Nephron progenitor cell (in vitro differentiated cells): ENCODE results near the gene COL5A3.

Experiments used
- DNase-seq: peaks from one replicate; pipeline ENCODE4 v3.0.0; 2021
- H3K27ac Mint-ChIP-seq: 2 replicates; pipeline ENCODE4 v1.8.0; 2021; ENCODE audit warnings: mild to moderate bottlenecking, moderate library complexity, mixed read lengths
- H3K27me3 Mint-ChIP-seq: 2 replicates; pipeline ENCODE4 v1.8.0; 2021; ENCODE audit warnings: mild to moderate bottlenecking, low read depth, mixed read lengths; ENCODE audit not compliant: poor library complexity
- H3K36me3 Mint-ChIP-seq: 2 replicates; pipeline ENCODE4 v1.8.0; 2021; ENCODE audit warnings: low read depth, mixed read lengths
- H3K4me1 Mint-ChIP-seq: 2 replicates; pipeline ENCODE4 v1.8.0; 2021; ENCODE audit warnings: mixed read lengths
- H3K4me3 Mint-ChIP-seq: 2 replicates; pipeline ENCODE4 v1.8.0; 2021; ENCODE audit warnings: mild to moderate bottlenecking, moderate library complexity, mixed read lengths
- H3K9me3 Mint-ChIP-seq: 2 replicates; pipeline ENCODE4 v1.8.0; 2021; ENCODE audit warnings: mild to moderate bottlenecking, moderate library complexity, mixed read lengths
- TF ChIP-seq, protein P1 (sequence below): fragments of 200-600 bp; sonication (generic); IDR thresholded peaks from 2 replicates; pipeline ENCODE4 v1.5.0; 2021; ENCODE audit warnings: antibody characterized with exemption

The COL5A3 gene

DNA sequence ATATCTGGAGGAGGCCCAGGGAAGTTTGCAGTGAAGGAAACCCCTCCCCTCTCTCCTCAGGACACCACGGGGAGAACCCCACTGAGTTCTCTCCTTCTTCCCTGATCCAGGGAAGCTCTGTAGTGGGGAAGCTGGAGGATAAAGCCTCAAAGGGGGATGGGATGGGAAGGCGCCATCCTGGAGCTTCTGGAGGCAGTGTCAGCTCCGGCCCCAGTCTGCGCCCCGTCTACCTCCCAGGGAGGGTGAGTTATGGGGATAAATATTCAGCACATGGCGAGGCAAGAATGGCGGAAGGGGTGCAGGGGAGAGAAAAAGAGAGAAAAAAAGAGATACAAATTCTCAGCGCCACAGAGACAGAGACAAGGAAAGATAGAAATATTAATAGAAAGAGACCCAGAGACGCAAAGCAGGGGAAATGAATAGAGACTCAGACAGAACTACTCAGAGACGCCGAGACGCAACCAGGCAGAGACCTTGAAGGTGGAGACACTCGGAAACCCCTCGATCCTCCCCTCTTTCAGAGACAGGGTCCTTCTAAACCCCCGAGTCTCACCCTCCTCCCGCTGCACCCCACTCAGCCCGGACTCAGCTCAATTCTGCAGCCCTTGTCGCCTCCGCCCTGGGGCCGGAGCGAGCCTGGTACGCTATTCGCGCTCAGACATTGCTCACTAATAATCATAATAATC is 97.6 kb downstream of the COL5A3 start:
- no peaks in the 10 kb centered on the region for H3K9me3 Mint-ChIP-seq
- H3K27me3 Mint-ChIP-seq = peaks cover 2% of the 10 kb centered on the region
- H3K4me1 Mint-ChIP-seq = peaks cover 24% of the 10 kb centered on the region
- no peak overlapping the region for H3K27ac Mint-ChIP-seq
- DNase-seq = no peak
- H3K36me3 Mint-ChIP-seq = no peaks in the 10 kb centered on the region
- TF ChIP-seq, protein P1, sequence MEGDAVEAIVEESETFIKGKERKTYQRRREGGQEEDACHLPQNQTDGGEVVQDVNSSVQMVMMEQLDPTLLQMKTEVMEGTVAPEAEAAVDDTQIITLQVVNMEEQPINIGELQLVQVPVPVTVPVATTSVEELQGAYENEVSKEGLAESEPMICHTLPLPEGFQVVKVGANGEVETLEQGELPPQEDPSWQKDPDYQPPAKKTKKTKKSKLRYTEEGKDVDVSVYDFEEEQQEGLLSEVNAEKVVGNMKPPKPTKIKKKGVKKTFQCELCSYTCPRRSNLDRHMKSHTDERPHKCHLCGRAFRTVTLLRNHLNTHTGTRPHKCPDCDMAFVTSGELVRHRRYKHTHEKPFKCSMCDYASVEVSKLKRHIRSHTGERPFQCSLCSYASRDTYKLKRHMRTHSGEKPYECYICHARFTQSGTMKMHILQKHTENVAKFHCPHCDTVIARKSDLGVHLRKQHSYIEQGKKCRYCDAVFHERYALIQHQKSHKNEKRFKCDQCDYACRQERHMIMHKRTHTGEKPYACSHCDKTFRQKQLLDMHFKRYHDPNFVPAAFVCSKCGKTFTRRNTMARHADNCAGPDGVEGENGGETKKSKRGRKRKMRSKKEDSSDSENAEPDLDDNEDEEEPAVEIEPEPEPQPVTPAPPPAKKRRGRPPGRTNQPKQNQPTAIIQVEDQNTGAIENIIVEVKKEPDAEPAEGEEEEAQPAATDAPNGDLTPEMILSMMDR = no peak
- no peak overlapping the region for H3K4me3 Mint-ChIP-seq

DNA sequence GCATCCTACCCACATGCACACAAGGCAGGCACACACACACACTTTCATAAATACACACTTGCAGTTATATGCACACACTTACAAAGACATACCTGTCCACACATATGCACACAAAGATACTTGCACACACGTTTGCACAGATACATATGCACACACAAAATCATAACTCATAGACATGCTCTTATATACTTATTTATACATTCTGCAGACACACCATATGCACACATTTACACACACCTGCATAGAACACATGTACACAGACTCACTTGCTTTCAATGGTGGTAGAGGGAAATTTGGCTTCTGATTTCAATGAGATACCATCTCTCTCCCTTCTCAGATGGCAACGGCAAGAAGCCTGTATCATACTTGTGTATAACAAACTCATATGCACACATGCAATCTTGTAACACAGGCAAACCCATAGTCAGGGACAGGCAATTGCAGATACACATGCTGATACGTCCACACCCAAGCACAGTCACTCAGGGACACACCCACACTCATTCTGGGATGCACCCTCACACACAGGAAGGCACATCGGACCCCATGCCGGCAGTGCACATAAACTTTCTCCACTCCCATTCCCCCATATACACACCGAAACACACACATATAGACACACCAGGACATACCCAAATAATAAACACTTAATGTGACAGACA is 98.6 kb downstream of the COL5A3 start:
- no peaks in the 10 kb centered on the region for H3K9me3 Mint-ChIP-seq
- no peaks in the 10 kb centered on the region for H3K36me3 Mint-ChIP-seq
- no peak overlapping the region for H3K27ac Mint-ChIP-seq
- H3K4me3 Mint-ChIP-seq = no peak overlapping the region
- peaks cover 2% of the 10 kb centered on the region for H3K27me3 Mint-ChIP-seq
- H3K4me1 Mint-ChIP-seq = peaks cover 16% of the 10 kb centered on the region
- TF ChIP-seq, protein P1 = no peak
- DNase-seq = no peak

DNA sequence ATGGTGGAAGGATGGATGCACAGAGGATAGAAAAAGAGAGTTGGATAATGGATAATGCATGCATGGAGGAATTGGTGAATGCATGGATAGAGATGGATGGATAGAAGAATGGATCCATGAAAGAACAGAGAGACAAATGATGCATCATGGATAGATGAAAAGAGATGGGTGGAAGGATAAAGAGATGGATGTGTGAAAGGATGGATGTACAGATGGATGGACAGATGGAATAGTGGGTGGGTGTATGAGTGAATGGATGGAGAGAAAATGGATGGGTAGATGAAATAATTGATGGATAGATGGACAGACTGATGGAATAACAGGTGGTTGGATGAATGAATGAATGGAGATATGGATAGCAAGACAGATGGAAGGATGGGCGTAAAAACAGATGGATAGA is 99.7 kb downstream of the COL5A3 start:
- TF ChIP-seq, protein P1 = no peak
- no peaks in the 10 kb centered on the region for H3K36me3 Mint-ChIP-seq
- H3K27ac Mint-ChIP-seq = no peak overlapping the region
- no peaks in the 10 kb centered on the region for H3K9me3 Mint-ChIP-seq
- H3K4me3 Mint-ChIP-seq = no peak overlapping the region
- peaks cover 2% of the 10 kb centered on the region for H3K27me3 Mint-ChIP-seq
- peaks cover 23% of the 10 kb centered on the region for H3K4me1 Mint-ChIP-seq
- no peak for DNase-seq
